ENCODE data around the gene OCA2. TPM values are rescaled to one million over a fixed set of nuclear protein-coding genes. Genes with fewer than 3 reads are reported as not detected.

OCA2 gene
- total RNA-seq, 2 experiments from 2014 or later, result not detected

DNA sequence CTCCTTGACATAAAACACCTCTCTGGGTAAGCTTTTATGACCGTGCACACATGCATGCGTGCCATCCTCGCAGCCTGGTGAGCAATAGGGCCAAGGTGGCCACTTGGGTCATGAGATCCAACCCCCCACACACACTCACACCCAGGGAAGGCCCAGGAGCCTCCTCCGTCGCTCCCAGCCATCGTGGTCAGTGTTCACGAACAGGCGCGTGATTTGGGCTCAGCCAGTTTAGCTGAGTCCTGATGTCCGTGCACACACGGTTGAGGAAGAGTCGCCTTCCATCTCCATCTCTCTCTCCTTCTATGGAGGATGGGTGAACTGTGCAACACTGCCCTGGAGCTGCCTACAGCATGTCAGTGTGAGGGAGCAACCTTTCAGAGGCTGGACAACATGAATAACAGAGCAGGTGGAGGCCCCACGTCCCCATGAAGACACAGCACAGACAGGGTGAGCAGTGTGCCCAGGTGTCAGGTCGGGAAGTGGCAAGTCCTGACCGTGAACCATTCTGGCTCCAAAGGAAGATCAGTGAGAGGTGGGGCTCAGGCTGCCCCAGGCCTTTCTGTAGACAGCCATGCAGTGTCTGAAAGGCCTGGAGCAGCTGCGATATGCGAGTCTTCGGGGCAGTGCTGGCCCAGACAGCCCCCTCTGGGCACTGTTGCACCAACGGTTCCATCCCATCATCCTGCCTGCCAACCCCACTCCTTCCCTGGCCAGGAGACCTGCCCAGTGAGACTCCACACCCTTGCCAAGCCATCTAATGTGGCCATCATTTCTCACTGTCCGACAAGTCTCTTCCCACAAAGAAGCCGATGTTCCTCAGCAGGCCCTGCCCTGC, 253.4 kb downstream of the OCA2 start:
- no peak for DNase-seq
- H3K36me3 Mint-ChIP-seq (ENCODE audit: low read depth), result no peaks in the 10 kb centered on the region
- H3K4me1 Mint-ChIP-seq, result no peaks in the 10 kb centered on the region
- no peaks in the 10 kb centered on the region for H3K27me3 Mint-ChIP-seq
- peaks cover 16% of the 10 kb centered on the region for H3K9me3 Mint-ChIP-seq
- no peak overlapping the region for H3K27ac Mint-ChIP-seq
- POLR2A ChIA-PET, result no interaction called here
- H3K4me3 Mint-ChIP-seq, result no peak overlapping the region
- CTCF ChIA-PET, result no interaction called here

DNA sequence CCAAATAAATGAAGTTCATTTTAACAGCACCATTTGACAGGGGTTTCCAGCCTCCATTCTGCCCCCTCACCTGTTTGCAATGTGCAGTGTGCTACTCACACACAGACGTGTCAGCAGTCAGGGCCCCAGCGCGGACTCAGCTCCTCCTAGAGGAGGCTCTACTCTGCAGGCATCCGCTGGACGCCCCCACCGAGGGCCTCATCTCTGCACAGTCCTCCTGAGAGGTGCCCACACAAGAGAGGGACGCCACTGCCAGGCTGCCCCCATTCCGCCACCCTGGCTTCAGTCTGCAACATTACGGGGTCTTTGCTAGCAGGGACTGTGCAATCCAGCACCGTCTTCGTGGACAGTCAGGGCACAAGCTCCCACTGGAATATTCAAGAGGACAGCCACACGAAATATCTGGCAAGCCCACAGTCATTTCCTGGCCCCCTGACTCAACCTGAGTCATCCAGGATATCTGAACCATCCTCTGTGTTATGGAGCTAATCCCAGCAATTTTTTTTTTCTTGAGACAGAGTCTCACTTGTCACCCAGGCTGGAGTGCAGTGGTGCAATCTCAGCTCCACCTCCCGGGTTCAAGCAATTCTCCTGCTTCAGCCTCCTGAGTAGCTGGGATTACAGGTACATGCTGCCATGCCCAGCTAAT, 255.0 kb downstream of the OCA2 start:
- DNase-seq, result no peak
- ChIA-PET POLR2A (no interaction called here), CTCF (no interaction called here)
- H3K27ac Mint-ChIP-seq, result no peak overlapping the region
- peaks cover 7% of the 10 kb centered on the region for H3K9me3 Mint-ChIP-seq
- H3K4me1 Mint-ChIP-seq, result no peaks in the 10 kb centered on the region
- H3K36me3 Mint-ChIP-seq (ENCODE audit: low read depth), result no peaks in the 10 kb centered on the region
- H3K4me3 Mint-ChIP-seq, result no peak overlapping the region
- H3K27me3 Mint-ChIP-seq, result no peaks in the 10 kb centered on the region

DNA sequence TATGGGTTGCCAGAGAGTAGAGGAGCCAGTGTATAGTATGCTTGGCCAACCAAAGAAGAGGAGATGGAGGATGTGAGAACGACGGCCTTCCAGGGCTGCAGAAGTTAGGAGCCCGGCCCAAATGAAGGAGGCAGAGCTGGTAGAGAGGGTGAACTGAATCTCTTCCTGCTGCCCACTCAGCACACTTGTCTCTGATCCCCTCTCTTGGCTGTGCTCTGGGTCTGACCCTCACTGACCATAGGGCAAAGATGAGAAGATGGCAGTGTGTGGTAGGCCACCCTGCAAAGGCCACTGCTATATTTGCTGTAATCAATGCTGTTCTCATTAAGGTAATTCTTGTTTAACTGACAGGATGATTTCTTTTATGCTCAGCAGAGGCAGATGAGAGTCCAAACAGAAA, 256.0 kb downstream of the OCA2 start:
- CTCF ChIA-PET, result no interaction called here
- H3K36me3 Mint-ChIP-seq (ENCODE audit: low read depth), result no peaks in the 10 kb centered on the region
- peaks cover 5% of the 10 kb centered on the region for H3K9me3 Mint-ChIP-seq
- no peaks in the 10 kb centered on the region for H3K27me3 Mint-ChIP-seq
- POLR2A ChIA-PET, result no interaction called here
- no peak overlapping the region for H3K27ac Mint-ChIP-seq
- DNase-seq, result no peak
- H3K4me3 Mint-ChIP-seq, result no peak overlapping the region
- no peaks in the 10 kb centered on the region for H3K4me1 Mint-ChIP-seq

DNA sequence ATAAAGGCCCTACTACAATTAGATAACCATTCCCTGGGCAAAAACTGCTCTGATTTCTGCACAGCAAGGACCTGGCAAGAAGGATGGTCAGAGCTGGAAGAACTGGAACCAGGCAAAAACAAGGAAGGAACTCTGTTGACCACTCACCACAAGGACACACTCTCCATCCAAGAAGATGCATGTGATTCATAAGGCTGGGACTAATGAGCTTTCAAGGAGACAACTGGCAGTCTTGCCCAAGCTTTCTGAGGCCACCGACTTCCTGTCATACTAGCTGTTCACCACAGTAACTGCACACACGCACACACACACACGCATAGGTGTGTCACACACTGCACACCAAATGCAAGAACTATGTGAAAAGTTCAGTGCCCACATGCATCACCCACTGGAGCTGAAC, 256.6 kb downstream of the OCA2 start:
- Mint-ChIP-seq H3K36me3 (ENCODE audit: low read depth) (no peaks in the 10 kb centered on the region), H3K4me1 (no peaks in the 10 kb centered on the region), H3K27me3 (no peaks in the 10 kb centered on the region), H3K9me3 (peaks cover 3% of the 10 kb centered on the region), H3K27ac (no peak overlapping the region), H3K4me3 (no peak overlapping the region)
- ChIA-PET CTCF (no interaction called here), POLR2A (no interaction called here)
- DNase-seq, result no peak

DNA sequence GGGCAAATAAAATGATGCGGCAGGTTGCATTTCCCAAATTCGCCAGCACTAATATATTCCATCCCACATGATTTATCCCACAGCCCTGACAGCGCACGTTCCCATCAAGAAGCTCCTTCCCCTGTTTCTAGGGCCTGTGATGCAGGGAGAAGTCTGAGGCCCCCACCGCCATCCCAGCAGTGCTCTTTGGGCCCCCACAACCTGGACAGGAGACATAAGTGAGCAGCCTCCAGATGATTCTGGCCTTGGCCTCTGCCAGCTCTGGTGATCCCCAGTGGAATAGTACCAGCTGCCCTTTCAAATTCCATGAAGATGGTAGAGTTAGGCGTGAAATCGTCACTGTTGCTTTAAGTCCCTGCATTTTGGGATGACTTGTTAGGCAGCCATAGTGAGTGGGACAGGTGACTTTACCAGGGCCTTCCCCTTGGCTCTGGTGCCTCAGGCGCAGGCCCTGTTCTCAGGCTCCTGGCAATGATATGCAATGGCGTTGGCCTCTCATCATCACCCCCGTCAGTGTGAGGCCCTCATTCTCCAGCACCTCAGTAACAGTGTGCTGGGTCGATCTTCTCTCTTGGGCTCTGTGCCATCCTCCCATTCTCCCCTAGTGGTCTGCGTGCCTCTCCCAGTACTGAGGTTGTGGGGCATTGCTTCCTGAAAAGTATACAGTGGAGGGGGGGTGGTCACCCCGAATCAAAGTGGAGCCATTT, 263.7 kb downstream of the OCA2 start:
- no peaks in the 10 kb centered on the region for H3K4me1 Mint-ChIP-seq
- ChIA-PET CTCF (no interaction called here), POLR2A (no interaction called here)
- H3K27ac Mint-ChIP-seq, result no peak overlapping the region
- DNase-seq, result no peak
- no peak overlapping the region for H3K4me3 Mint-ChIP-seq
- no peaks in the 10 kb centered on the region for H3K9me3 Mint-ChIP-seq
- H3K27me3 Mint-ChIP-seq, result no peaks in the 10 kb centered on the region
- no peaks in the 10 kb centered on the region for H3K36me3 Mint-ChIP-seq (ENCODE audit: low read depth)

DNA sequence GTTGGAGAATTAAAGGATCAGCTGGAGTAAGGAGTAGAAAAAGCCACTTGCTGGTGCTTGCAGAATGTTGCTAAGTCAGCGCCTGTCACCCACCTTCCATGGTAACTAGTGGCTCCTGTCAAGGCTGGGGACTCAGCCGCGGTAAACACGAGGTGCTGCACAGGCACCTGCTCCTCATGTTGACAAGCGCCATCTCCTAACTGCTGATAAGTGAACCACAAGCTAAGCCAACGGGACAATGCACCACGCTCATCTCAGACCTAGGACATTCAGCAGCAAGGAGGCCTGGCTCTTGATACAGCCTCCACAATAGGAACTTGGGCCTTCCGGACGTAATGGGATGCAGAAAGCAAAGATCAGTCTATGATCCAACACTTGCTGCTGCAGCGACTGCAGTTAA, 264.4 kb downstream of the OCA2 start:
- Mint-ChIP-seq H3K4me1 (no peaks in the 10 kb centered on the region), H3K4me3 (no peak overlapping the region), H3K27me3 (no peaks in the 10 kb centered on the region), H3K27ac (no peak overlapping the region), H3K36me3 (ENCODE audit: low read depth) (no peaks in the 10 kb centered on the region), H3K9me3 (no peaks in the 10 kb centered on the region)
- DNase-seq, result no peak
- ChIA-PET POLR2A (no interaction called here), CTCF (no interaction called here)

DNA sequence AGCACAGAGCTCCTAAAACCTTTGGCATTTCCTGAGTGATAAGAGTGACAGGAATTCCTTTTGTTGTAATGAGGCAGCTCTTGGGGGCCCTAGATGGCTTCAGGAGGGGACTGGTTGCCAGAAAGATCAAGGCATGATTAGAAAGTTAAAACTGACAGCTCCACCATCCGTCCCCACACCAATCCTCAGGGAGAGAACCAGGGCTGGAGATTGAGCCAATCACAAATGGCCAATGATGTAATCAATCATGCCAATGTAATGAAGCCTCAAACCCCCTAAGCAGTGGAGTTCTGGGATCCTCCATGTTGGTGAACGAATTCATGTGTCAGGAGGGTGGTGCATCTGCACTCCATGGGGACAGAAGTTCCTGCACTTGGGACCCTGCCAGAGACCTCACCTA, 265.1 kb downstream of the OCA2 start:
- Mint-ChIP-seq H3K4me3 (no peak overlapping the region), H3K9me3 (no peaks in the 10 kb centered on the region), H3K27me3 (no peaks in the 10 kb centered on the region), H3K27ac (no peak overlapping the region), H3K36me3 (ENCODE audit: low read depth) (no peaks in the 10 kb centered on the region), H3K4me1 (no peaks in the 10 kb centered on the region)
- no peak for DNase-seq
- POLR2A ChIA-PET, result no interaction called here
- CTCF ChIA-PET, result no interaction called here

DNA sequence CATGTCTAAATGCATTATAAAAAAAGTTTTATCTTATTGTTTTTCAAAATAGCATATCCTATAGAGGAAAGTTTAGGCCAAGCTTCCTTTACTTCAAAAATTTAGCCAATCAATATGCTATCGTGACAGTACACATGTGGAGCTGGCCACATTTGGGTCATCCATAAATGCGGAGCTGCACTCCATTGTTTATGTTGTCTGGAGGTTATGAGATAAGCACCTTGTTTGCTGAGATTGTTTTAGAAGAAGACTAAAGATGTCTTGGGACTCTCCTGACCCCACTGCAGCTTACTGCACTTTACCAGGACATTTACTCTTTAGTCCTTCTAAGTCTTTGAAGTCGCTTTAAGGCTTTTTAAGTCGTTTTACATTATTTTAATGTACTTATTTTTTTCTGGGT, 265.9 kb downstream of the OCA2 start:
- POLR2A ChIA-PET, result no interaction called here
- no peak for DNase-seq
- H3K9me3 Mint-ChIP-seq, result no peaks in the 10 kb centered on the region
- no peaks in the 10 kb centered on the region for H3K4me1 Mint-ChIP-seq
- H3K27ac Mint-ChIP-seq, result no peak overlapping the region
- H3K4me3 Mint-ChIP-seq, result no peak overlapping the region
- H3K36me3 Mint-ChIP-seq (ENCODE audit: low read depth), result no peaks in the 10 kb centered on the region
- CTCF ChIA-PET, result no interaction called here
- H3K27me3 Mint-ChIP-seq, result no peaks in the 10 kb centered on the region

DNA sequence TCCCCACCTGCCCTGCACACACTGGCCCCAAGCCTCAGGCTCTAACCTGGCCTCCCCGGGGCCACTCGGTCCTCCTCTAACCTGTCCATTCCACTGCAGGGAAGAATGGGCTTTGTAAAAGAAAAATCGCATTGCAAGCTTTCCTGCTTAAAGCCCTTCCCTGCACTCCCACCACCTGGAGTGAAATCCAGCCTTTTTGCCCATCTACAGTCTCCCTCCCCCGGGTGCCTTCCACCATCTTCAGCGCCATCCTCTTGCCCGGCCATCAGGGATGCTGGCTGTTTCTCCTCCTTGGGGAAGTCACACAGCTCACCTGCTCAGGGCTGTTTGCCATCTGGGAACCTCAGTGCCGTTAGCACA, 266.9 kb downstream of the OCA2 start:
- no peaks in the 10 kb centered on the region for H3K4me1 Mint-ChIP-seq
- no peaks in the 10 kb centered on the region for H3K9me3 Mint-ChIP-seq
- H3K4me3 Mint-ChIP-seq, result no peak overlapping the region
- H3K27ac Mint-ChIP-seq, result no peak overlapping the region
- H3K36me3 Mint-ChIP-seq (ENCODE audit: low read depth), result no peaks in the 10 kb centered on the region
- no peaks in the 10 kb centered on the region for H3K27me3 Mint-ChIP-seq
- ChIA-PET CTCF (no interaction called here), POLR2A (no interaction called here)
- no peak for DNase-seq

DNA sequence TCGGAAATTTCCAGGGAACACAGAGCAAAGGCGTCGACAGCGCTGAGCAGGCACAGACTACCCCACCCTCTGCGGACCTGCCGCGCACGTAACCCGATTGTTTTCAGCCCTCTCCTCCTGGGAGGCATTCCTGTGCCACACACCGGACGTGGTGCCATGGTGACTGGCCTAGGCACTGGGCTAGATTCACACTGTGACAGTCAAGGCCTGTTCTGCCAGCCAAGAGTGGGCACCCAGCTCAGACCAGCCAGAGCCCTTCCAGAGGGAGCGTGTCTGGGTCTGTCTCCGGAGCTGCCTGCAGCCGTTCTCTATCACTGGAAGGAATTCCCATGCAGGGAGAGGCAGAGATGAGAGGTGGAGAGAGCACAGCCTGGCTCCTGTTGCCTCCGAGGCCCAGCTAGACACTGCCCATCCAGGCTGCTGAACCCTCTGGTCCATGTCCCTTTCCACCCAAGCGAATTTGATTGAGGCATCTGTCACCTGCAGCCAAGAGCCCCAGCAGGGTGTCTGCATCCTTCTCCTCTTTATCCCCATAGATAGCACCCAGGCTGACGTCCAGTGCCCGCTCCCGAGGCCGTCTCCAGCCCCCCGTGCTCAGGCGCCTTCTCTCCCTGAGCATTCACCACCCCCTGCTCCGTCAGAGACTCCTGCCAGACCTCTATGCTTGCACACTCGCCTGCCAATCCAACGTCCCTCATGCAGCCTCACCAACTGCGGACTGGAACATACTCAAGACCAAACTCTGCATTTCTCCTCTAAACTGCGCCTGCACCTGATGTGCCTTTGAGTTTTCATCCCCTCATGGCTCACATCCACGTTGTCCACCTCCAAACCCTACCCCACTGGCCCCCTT, 267.5 kb downstream of the OCA2 start:
- Mint-ChIP-seq H3K36me3 (ENCODE audit: low read depth) (no peaks in the 10 kb centered on the region), H3K4me3 (no peak overlapping the region), H3K27me3 (no peaks in the 10 kb centered on the region), H3K4me1 (no peaks in the 10 kb centered on the region), H3K27ac (no peak overlapping the region), H3K9me3 (no peaks in the 10 kb centered on the region)
- no peak for DNase-seq
- ChIA-PET POLR2A (no interaction called here), CTCF (no interaction called here)

DNA sequence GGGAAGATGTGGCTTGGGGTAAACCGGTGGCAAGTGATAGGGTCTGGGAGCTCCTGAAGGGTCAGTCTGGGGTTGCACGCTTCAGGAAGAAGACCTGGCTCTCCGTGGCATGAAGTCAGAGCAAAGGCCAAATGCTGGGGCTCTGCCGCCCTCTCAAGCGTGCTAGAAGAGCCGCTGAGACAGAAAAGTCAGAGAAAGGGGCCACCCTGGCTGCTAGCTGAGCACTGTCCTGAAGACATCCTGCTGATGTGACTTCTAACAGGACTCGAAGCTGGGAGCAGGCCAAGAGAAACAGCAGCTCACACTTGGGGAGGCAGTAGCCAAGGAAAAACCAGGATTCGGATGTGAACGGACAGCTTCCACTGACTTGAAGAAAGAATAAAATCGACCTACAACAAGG, 270.4 kb downstream of the OCA2 start:
- H3K27ac Mint-ChIP-seq, result no peak overlapping the region
- no peaks in the 10 kb centered on the region for H3K27me3 Mint-ChIP-seq
- ChIA-PET CTCF (no interaction called here), POLR2A (no interaction called here)
- H3K4me3 Mint-ChIP-seq, result no peak overlapping the region
- no peaks in the 10 kb centered on the region for H3K36me3 Mint-ChIP-seq (ENCODE audit: low read depth)
- no peaks in the 10 kb centered on the region for H3K9me3 Mint-ChIP-seq
- no peak for DNase-seq
- no peaks in the 10 kb centered on the region for H3K4me1 Mint-ChIP-seq

DNA sequence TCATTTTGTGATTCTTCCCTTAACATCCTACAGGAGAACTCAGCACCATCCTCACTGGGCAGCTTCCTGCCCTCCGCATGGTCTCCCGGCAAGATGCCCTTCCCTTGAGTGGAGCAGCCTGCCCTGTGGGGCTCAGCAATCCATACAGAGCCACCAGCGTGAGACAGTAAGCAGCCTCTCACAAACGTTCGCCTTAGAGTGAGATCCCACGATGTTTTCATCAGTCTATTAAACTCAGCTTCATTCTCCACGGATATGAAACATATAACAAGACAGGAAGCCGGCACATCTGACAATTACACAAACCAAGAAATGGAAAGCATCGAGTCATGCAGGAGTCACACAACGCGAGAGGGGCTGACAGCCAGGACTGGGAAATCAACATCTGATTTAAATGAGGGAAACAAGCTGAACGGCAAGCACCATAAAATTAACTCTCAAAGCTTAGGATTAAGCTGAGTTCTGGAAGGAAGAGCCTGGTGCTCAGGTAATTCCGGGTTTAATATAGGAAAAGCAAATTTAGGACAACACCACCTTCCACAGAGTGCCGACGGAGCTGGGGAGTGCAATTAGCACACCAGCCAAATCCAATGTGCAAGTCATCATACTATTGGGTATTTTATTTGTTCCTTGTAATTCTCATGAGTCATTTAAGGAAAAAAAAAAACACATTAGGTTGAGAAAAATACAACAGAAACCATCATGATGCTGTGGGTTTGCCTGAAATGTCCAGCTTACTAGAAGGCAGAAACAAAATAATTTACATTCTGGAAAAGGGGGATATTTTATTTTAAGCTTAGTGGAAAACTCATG, 272.0 kb downstream of the OCA2 start:
- ChIA-PET CTCF (no interaction called here), POLR2A (no interaction called here)
- Mint-ChIP-seq H3K4me3 (no peak overlapping the region), H3K4me1 (no peaks in the 10 kb centered on the region), H3K27me3 (no peaks in the 10 kb centered on the region), H3K36me3 (ENCODE audit: low read depth) (no peaks in the 10 kb centered on the region), H3K9me3 (no peaks in the 10 kb centered on the region), H3K27ac (no peak overlapping the region)
- DNase-seq, result no peak
